Tibial artery (tissue), 4 donors: ENCODE measurements around the gene SPATA2L.
A peak's percentile ranks its signal among the peaks of the same experiment; 100 is the strongest.

ENCODE experiments used
- DNase-seq, 2 donors: peaks; one replicate each; pipeline ENCODE4 v3.0.0-alpha.2; 2019
- H3K27ac ChIP-seq, 2 donors: fragments of 200-600 bp; sonication (generic) in 1 of 2; 1 replicate in 1 of 2; 2 replicates in 1 of 2; pipeline ENCODE4 v1.5.1; 2018 to 2019; ENCODE audit warnings: mild to moderate bottlenecking in 1 of 2
- H3K27me3 ChIP-seq, 2 donors: fragments of 200-600 bp; sonication (generic) in 1 of 2; one replicate each; pipeline versions ENCODE4 v1.5.1 to v1.6.0; 2016 to 2019
- H3K36me3 ChIP-seq, 3 donors: fragments of 200-600 bp; sonication (generic) in 2 of 3; one replicate each; pipeline ENCODE4 v1.5.1; 2016 to 2019; ENCODE audit warnings: mild to moderate bottlenecking in 2 of 3
- H3K4me1 ChIP-seq, 4 donors: fragments of 200-600 bp; sonication (generic) in 2 of 4; 1 replicate in 3 of 4; 2 replicates in 1 of 4; pipeline ENCODE4 v1.5.1; 2016 to 2019
- H3K4me3 ChIP-seq, 2 donors: fragments of 200-600 bp; sonication (generic) in 1 of 2; 1 replicate in 1 of 2; 2 replicates in 1 of 2; pipeline ENCODE4 v1.5.1; 2018 to 2019; ENCODE audit warnings: mild to moderate bottlenecking in 2 of 2
- H3K9me3 ChIP-seq, 3 donors: fragments of 200-600 bp; sonication (generic) in 1 of 3; one replicate each; pipeline ENCODE4 v1.5.1; 2016 to 2019
- CTCF ChIP-seq, 2 experiments: fragments of 200-600 bp in 1 of 2; fragments of 450-650 bp in 1 of 2; IDR thresholded peaks; one replicate each; pipeline ENCODE4 v1.5.1; 2017 to 2019; ENCODE audit warnings: antibody characterized with exemption in 2 of 2, mild to moderate bottlenecking in 1 of 2, moderate library complexity in 1 of 2
- intact Hi-C: fragments of 100-400 bp; cut with DNase I; formaldehyde crosslinking; loops from one replicate; pipeline ENCODE4 v1.15.0; 2023; ENCODE audit warnings: low total_unique reads

Gene SPATA2L

DNA sequence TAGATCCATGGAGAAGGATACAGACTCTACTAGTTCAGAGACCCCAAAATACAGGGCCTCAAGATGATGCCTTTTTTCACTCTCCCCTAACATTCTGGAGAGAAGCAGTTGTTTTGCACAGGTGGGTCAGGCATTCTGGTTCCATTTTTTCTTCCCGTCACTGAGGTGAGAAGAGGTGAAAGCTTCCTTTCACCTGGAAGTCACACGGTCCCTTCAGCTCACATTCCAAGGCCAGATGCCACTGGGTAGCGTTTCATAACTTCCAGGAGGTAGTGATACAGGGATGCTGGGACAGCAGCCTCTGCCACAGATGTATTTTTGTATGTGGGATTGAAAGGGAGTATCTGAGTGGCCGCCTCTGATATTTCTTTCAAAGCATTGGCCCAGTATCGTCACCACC, 13.1 kb downstream of the SPATA2L start:
- H3K27me3 ChIP-seq: no peaks in the 10 kb centered on the region
- no peak overlapping the region for H3K4me3 ChIP-seq
- no peak for TF ChIP-seq CTCF (IDR thresholded peaks at IDR 0.05)
- intact Hi-C loops: no loop called here
- peaks cover 0 to 13% (median 8%) of the 10 kb centered on the region in 4 donors for H3K4me1 ChIP-seq
- H3K36me3 ChIP-seq: peaks cover 4 to 45% (median 25%) of the 10 kb centered on the region in 3 donors
- H3K27ac ChIP-seq: no peak overlapping the region
- DNase-seq: no peak
- H3K9me3 ChIP-seq: no peaks in the 10 kb centered on the region

DNA sequence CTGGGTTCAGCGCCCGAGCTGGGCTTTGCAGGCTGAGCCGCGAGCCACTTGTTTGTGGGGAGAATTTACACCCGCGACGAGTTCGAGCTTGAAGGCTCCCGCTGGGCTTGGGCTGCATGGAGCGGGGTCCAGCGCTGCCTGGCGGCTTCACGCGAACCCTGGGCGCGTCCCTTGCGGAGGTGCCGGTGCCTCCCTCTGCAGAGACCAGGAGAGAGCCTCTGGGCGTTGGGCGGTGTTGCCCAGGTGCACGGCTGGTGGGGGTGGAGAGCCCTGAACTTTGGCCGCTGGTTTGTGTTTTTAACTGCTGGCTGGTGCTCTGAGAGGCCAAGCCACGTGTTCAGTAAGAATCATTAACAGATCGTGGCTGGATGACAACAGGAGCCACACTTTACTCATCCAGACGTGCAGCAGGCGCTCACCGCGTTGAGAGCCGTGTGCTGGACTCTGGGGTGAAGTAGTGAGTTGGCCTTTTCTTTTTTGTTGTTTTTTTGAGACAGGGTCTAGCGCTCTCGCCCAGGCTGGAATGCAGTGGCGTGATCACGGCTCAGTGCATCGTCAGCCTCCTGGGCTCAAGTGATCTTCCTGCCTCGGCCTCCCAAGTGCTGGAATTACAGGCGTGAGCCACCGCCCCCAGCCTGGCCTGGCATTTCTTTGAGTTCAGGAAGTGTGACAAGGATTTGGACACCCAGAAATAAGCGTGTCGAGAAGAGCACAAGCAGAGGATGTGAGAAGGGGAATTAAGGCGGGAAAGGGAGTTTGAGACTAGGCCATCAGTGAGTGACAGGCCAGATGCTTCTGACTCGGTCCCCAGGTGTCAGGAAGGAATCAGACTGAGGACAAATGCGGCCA, 14.2 kb downstream of the SPATA2L start:
- TF ChIP-seq CTCF (IDR thresholded peaks at IDR 0.05): no peak
- Histone ChIP-seq H3K27ac (peak overlapping the region; percentile 84 to 92), H3K4me3 (peak overlapping the region; percentile 73 to 97), H3K9me3 (no peaks in the 10 kb centered on the region), H3K4me1 (peaks cover 0 to 13% (median 8%) of the 10 kb centered on the region in 4 donors), H3K36me3 (peaks cover 4 to 34% (median 20%) of the 10 kb centered on the region in 3 donors), H3K27me3 (no peaks in the 10 kb centered on the region)
- intact Hi-C loops: no loop called here
- no peak for DNase-seq

DNA sequence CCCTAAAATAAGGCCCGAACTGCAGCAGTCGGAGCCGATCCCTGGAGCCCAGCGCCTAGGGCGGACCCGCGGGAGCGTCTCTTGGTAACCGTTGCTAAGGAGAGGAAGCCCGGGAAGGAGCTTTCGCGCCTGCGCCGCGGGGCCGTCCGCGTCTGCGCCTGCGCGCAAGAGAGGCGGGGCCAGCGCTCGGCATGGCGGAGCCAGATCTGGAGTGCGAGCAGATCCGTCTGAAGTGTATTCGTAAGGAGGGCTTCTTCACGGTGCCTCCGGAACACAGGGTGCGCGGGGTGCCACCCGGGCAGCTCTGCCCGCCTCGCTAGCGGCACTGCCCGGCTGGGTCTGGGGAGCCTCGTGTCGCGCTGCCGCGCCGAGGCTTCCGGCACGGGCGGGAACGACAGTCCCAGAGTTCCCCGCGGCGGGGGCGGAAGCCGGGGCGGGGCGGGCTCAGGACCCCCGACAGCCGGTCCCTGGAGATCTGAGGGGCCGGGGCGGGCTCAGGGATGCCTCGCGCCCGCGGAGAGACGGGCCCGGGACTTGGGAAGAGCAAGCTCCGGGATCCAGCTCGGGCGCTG, 14.9 kb downstream of the SPATA2L start, which contains the start of gene CDK10:
Gene CDK10 (plus strand): TSS at position 170 of the 572 bp plus-strand sequence. CDS start 22 bp downstream, at position 192.
- no peak for TF ChIP-seq CTCF (IDR thresholded peaks at IDR 0.05)
- peaks cover 0 to 13% (median 8%) of the 10 kb centered on the region in 4 donors for H3K4me1 ChIP-seq
- intact Hi-C loops: no loop called here
- H3K36me3 ChIP-seq: peaks cover 4 to 27% (median 14%) of the 10 kb centered on the region in 3 donors
- peak; percentile 85 to 93 for DNase-seq
- peak within 1 kb of the TSS; percentile 73 to 97 for H3K4me3 ChIP-seq
- peak within 1 kb of the TSS; percentile 84 to 92 for H3K27ac ChIP-seq
- no peaks in the 10 kb centered on the region for H3K27me3 ChIP-seq
- H3K9me3 ChIP-seq: no peaks in the 10 kb centered on the region

DNA sequence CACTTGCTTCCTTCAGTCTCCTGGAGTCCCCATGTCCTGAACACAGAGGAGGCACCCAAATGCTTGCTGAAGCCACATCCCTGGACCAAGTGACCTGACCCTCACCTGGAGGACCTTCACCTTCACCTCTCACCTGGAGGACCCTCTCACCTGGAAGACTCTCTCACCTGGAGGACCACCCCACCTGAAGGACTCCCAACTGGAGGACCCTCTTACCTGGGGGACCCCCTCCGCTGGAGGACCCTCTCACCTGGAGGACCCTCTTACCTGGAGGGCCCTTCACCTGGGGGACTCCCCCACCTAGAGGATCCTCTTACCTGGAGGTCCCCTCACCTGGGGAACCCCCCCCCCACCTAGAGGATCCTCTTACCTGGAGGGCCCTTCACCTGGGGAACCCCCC, 15.6 kb downstream of the SPATA2L start:
- TF ChIP-seq CTCF (IDR thresholded peaks at IDR 0.05): no peak
- intact Hi-C loops: no loop called here
- no peak for DNase-seq
- Histone ChIP-seq H3K27me3 (no peaks in the 10 kb centered on the region), H3K9me3 (no peaks in the 10 kb centered on the region), H3K4me1 (peaks cover 0 to 13% (median 8%) of the 10 kb centered on the region in 4 donors), H3K27ac (no peak overlapping the region), H3K4me3 (no peak overlapping the region), H3K36me3 (peaks cover 0 to 20% (median 7%) of the 10 kb centered on the region in 3 donors)

- no peaks in the 10 kb centered on the region for H3K9me3 ChIP-seq
- intact Hi-C loops: no loop called here
- H3K4me1 ChIP-seq: no peaks in the 10 kb centered on the region
- H3K36me3 ChIP-seq: no peaks in the 10 kb centered on the region
- H3K27ac ChIP-seq: no peak overlapping the region
- DNase-seq: no peak
- no peak for TF ChIP-seq CTCF (IDR thresholded peaks at IDR 0.05)
- no peaks in the 10 kb centered on the region for H3K27me3 ChIP-seq
- H3K4me3 ChIP-seq: no peak overlapping the region
Measured at GRCh38 chr16:89678258-89678657, 23.2 kb downstream of the SPATA2L start.
